Upper lobe of left lung (tissue), 4 donors: ENCODE data around the gene SLC26A9.

Experiments
- CTCF ChIP-seq, 6 experiments: fragments of 450-650 bp in 4 of 6; fragments of 200-600 bp in 2 of 6; sonication (generic) in 2 of 6; IDR thresholded peaks; one replicate each; pipeline ENCODE4 v1.5.1; 2016 to 2019; ENCODE audit warnings: antibody characterized with exemption in 6 of 6
- POLR2A ChIP-seq, 4 donors: fragments of 450-650 bp; IDR thresholded peaks; one replicate each; pipeline ENCODE4 v1.5.1; 2016 to 2017; ENCODE audit warnings: antibody characterized with exemption in 4 of 4, mild to moderate bottlenecking in 2 of 4

GRCh38 chr1:205970486-205970885, 27.2 kb upstream of the SLC26A9 start:
- no peak for TF ChIP-seq CTCF (IDR thresholded peaks at IDR 0.05)
- no peak for TF ChIP-seq POLR2A (IDR thresholded peaks at IDR 0.05)
